Measurements from ENCODE around the gene ATG2A.

DNA sequence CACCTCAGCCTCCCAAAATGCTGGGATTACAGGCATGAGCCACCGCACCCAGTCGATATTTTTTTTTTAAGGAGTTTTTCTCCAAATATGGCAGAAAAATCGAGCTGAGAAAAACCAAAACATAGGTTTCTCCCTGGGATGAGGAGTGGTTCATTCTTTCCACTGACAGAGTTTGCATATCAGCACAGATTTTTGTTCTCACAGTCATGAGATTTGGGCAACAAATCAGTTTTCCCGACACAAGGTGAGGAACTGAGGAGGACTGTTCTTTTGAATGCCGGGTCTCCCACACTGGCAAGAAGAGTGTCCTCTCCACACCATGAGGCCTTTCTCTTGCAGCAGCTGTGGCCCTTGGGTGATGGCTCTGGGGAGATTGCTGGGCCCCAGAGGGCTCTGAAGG lies 34.8 kb downstream of the ATG2A start:
- TF ChIP-seq, protein P1, sequence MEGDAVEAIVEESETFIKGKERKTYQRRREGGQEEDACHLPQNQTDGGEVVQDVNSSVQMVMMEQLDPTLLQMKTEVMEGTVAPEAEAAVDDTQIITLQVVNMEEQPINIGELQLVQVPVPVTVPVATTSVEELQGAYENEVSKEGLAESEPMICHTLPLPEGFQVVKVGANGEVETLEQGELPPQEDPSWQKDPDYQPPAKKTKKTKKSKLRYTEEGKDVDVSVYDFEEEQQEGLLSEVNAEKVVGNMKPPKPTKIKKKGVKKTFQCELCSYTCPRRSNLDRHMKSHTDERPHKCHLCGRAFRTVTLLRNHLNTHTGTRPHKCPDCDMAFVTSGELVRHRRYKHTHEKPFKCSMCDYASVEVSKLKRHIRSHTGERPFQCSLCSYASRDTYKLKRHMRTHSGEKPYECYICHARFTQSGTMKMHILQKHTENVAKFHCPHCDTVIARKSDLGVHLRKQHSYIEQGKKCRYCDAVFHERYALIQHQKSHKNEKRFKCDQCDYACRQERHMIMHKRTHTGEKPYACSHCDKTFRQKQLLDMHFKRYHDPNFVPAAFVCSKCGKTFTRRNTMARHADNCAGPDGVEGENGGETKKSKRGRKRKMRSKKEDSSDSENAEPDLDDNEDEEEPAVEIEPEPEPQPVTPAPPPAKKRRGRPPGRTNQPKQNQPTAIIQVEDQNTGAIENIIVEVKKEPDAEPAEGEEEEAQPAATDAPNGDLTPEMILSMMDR (IDR thresholded peaks at IDR 0.05) = no peak
- no peak for TF ChIP-seq POLR2A (IDR thresholded peaks at IDR 0.05)

All from adrenal gland (tissue), 5 donors.